HG02943 (cell line): ENCODE measurements around the gene C17orf75.
A peak's percentile ranks its signal among the peaks of the same experiment; 100 is the strongest.
"Not testable (repeated sequence)": the region's sequence is repeated elsewhere in the genome, so short reads cannot be mapped to it uniquely, and the experiment has no call there.

ENCODE experiments used
- ATAC-seq: cut with Tn5 transposase; IDR thresholded peaks from one replicate; pipeline ENCODE4 v1.9.1; 2021; ENCODE audit warnings: mild to moderate bottlenecking, low read depth, moderate library complexity; ENCODE audit not compliant: unreplicated experiment

C17orf75 gene, protein sequence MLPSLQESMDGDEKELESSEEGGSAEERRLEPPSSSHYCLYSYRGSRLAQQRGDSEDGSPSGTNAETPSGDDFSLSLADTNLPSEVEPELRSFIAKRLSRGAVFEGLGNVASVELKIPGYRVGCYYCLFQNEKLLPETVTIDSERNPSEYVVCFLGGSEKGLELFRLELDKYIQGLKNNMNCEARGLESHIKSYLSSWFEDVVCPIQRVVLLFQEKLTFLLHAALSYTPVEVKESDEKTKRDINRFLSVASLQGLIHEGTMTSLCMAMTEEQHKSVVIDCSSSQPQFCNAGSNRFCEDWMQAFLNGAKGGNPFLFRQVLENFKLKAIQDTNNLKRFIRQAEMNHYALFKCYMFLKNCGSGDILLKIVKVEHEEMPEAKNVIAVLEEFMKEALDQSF

DNA sequence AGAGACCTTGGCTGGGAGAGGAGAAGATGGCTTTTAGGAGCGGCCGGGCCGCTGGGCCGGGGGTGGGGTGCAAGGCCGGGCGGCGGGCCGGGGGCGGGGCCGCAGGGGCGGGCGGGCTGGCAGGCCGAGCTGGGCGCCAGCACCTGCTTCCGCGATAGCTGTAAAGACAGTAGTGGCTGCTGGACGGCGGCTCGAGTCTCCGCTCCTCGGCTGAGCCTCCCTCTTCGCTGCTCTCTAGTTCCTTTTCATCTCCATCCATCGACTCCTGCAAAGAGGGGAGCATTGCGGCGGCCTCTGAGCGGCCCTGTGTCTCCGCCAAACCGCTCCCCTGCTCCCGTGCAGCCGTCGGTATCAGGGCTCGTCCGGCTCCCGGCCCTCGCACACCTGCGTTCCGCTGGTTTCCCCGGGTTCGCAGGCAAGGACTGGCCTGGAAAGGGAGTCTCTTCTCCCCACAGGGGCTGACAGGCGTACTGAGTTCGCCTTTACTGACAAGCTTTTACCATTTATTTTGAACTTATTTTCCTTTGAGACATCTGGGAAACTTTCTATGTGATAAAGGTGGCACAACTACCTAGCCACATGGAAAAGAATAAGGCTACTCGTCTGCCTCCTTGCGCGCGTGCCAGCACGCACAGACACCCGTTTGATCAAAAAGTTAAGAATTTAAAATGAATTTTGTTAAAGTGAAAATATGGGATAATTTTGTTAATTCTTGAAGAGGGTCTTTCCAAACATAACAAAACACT lies at the start of gene C17orf75:
C17orf75 (minus strand) TSS at position 317 of the 746 bp plus-strand sequence; CDS start at position 283, 34 bp downstream.
- no peak for ATAC-seq

DNA sequence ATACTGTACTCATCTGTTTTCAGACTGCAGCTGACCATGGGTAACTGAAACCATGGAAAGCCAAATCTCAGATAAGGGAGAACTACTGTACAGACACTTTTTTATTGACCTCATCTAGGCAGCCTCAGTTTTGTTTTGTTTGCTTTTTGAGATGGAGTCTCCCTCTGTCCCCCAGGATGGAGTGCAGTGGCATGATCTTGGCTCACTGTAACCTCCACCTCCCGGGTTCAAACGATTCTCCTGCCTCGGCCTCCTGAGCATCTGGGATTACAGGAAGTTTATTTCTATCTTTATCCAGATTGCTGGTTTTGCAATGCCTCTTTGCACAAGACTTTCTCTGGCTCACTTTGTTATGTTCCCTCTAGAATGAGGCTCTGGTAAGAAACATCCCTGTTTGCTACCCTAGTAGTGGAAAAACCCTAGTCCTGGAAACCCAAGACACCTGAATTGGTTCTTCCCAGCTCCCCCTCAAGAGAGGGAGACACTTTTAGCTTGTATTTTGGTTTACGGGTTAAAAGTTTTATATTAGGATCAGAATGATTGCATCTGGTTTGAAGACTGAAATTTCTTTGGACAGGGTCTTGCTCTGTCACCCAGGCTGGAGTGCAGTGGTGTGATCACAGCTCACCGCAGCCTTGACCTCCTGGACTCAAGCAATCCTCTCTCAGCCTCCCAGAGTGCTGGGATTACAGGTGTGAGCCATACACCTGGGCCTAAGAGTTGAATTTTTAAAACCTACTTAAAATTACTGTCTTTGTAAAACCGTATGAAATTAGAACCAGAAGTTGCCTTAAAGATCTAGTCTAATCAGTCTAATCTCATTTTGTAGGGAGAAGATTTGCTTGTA lies 46.9 kb upstream of the C17orf75 start:
- no peak for ATAC-seq

DNA sequence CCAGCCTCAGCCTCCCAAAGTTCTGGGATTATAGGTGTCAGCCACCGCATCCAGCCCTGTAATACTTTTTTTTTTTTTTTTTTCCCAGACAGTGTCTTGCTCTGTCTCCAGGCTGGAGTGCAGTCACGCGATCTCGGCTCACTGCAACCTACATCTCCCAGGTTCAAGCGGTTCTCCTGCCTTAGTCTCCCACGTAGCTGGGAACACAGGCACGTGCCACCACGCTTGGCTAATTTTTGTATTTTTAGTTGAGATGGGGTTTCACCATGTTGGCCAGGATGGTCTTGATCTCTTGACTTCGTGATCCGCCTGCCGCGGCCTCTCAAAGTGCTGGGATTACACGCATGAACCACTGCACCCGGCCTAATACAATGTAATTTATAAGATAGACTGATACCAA lies 46.2 kb upstream of the C17orf75 start:
- ATAC-seq, result not testable (repeated sequence)

DNA sequence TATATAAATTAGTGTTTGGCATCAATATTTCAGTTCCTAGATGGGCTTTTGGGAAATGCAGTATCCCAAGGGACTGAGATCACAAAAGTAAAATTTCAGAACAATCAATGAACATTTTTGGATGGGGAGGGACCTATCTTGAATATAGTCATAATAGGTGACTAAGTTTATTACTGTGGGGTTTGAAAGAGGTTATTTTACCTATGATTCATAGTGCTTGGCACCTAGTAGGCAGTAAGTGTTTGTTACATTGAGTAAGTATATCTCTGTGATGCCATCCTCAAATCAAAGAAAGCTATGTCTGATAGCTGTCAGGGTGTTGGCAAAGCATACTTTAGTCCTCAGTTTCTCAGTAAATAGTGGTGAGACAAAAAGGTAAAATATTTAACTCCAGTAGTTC lies 44.9 kb upstream of the C17orf75 start:
- no peak for ATAC-seq

DNA sequence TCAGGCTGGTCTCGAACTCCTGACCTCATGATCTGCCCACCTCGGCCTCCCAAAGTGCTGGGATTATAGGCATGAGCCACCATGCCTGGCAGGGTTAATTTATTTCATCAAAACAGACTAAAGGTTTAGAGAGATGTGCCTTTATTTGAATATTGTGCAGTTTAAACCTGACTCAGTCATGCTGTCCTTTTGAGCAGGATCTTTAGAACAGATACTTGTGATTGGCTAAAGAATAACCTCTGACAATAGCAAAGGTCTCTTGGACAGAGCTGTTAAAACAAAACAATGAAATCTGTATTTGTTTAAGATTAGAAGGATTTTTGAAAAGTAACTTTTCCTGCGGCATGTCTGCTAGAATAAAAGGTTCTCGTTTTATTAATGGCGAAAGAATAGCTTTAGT lies 44.0 kb upstream of the C17orf75 start:
- no peak for ATAC-seq

DNA sequence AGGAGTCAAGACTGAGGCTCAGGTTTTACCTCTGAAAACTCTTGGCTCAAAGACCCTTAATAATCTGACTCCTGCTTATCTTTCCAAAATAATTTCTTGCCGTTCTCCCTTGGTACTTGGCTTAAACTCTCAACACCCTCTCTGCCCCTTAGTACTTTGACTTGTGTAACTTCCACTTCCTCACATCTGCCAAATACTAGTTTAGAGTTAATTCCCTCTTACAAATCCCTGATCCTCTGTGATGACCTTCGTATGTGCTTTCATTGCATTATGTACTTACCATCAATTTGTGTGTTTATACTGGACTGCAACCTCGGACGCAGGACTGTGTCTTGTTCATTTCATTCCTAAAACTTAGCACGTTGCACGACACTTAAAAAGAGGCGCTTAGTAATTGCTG lies 43.1 kb upstream of the C17orf75 start:
- no peak for ATAC-seq

DNA sequence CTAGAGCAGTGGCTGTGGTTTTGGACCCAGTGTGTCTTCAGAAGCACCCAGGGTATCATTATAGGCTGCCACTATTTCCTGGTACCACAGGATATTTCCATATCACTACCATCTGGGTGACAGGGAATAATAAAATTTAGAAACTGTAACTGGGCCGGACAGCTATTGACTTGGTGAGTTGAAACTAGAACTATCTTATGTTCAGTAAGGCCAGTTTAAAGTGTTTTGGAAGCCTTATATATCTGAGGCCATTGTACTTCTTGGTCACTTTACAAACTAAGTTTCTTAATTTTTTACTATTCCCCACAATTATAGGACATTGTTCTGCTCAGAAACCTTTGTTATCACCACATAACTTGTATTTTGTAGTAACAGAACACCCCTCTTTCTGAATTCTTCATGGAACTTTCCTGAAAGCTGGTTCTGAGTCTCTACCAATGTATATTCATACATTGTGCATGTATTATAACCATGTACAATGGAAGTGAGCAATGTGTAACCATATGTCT lies 42.0 kb upstream of the C17orf75 start:
- ATAC-seq, result no peak

DNA sequence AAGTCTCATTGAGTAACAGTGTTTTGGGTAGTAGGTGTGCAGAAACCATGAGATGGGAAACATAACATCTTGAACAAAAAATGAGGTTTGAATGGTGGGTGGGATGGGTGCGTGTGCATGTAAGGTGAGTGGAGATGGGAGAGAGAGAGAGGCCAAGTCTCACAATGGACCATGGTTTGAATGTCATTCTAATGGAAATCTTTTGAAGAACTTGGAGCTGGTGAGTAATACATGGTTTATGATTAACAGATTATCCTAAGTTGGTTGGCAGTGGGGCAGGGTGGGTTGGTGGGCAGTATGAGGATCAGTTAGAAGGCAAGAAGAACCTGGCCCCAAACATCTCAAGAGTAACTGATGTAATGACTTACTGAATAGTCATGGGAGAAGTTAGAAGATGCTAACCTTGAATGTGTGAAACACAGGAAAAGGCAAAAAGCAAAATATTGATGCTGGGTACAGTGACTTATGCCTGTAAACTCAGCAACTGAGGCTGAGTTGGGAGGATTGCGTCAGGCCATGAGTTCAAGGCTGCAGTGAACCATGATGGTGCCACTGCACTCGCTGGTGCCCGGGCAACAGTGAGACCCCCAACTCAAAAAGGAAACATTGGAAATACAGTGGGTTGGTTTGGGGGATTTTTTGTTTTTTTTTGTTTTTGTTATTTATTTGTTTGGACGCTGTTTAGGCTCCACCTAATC lies 40.7 kb upstream of the C17orf75 start:
- ATAC-seq, result no peak

DNA sequence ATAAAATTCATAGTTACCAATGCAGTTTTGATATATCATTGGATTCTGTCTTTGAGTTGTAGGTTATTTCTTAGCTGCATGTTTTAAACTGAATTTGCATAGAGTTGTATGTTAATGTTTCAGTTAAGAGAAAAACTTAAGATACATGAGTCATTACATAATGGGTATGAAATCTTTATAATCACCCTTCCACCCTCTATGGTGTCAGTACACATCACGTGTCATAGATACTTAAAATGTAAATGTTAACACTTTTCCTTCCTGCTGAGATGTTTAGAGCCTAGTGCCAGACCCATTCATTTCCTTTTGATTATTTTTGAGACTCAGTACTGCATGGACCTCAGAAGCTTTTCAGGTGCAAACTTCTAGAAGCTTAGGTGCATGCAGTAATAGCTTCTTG lies 28.5 kb upstream of the C17orf75 start:
- ATAC-seq, result no peak

DNA sequence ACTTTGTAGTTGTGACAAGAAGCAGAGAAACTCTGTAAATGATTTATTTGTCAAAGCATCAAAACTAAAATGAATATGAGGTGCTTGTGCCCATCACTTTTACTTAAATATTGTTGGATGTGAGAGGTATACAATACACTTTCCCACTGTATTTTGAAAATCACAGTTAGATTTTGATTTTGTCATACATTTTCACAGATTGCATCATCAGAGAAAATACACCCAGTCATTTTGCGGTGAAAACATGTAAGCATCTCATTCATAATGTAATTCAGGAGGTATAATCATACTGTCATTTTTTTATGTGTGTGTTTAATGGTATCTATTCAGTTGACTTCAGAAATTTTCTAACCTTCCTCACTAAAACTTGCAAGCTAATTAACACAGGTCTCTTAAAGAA lies 19.3 kb upstream of the C17orf75 start:
- ATAC-seq, result no peak

DNA sequence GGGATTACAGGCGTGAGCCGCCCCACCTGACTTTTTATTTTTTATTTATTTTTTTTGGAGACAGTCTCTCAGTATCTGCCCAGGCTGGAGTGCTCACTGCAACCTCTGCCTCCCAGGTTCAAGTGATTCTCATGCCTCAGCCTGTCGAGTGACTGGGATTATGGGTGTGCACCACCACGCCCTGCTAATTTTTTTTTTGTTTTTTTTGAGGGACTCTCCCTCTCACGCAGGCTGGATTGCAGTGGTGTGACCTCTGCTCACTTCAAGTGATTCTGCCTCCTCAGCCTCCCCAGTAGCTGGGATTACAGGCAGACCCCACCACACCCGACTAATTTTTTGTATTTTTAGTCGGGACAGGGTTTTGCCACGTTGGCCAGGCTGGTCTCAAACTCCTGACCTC lies 15.6 kb upstream of the C17orf75 start:
- ATAC-seq, result no peak

DNA sequence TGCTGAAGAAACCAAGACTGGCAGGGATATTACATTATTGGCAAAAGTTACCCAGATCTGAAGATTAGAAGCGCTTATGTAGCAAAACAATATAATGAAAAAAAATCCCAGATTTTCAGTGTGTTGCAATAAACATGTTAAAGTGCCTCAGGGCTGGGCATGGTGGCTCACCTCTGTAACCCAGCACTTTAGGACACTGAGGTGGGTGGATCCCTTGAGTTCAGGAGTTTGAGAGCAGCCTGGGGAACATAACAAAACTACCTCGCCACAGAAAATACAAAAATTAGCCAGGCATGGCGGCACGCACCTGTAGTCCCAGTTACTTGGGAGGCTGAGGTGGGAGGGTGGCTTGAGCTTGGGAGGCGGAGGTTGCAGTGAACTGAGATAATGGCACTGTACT lies 14.8 kb upstream of the C17orf75 start:
- ATAC-seq, result no peak

DNA sequence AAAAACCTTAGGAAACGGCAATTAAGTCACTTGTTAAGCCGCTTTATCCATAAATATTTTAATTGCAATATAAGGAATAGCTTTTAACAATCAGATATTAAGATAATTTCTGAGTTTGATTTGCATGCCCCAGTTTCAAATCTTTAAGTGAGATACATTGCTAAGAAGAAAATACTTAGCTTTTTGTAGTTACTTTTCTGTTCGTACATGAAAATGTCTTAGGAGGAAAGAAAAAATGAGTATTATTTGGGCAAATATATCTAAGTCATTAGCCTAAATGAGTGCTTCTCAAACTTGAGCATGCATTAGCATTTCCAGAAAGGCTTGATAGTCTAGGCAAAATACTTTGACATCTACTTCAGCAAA lies 14.4 kb upstream of the C17orf75 start:
- ATAC-seq, result no peak

DNA sequence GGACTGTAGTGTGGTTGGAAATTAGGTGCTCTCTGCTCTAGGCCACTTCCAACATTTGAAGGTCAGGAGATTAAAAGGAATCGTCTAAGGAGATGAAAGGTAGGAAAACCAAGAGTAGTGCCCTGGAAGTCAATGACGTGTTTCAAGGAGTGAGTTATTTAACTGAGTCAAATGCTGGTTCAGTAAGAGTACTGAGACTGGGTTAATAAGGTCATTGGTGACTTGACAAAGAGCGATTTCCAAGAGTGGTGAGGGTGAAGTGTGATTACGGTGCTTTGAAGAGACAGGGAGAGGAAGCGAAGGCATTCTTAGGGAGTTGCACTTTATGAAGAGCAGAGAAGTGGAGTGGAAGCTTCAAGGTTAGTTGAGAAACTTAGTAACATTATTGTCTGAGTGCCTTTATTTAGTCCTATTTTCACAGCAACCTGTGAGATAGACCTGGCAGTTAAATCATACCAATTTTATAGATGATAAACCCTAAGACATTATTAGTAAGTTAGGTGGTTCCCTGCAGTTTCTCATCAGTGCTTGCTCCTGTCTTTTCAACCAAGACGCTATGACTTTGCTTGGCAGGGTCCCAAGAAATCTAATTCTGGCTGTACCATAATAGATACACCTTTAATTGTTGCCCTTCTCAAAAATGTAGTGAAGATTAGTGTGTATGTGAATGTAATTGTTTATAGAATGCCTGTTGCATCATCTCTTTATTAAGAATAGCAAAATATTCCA lies 13.8 kb upstream of the C17orf75 start:
- no peak for ATAC-seq

DNA sequence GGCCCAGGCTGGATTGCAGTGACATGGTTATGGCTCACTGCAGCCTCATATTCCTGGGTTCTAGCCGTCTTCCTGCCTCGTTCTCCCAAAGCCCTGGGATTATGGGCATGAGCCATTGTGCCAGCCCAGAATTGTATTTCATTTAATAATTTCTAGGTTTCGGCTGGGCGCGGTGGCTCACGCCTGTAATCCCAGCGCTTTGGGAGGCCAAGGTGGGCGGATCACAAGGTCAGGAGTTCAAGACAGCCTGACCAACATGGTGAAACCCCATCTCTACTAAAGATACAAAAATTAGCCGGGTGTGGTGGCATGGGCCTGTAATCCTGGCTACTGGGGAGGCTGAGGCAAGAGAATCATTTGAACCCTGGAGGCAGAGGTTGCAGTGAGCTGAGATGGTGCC lies 10.8 kb upstream of the C17orf75 start:
- ATAC-seq, result not testable (repeated sequence)

DNA sequence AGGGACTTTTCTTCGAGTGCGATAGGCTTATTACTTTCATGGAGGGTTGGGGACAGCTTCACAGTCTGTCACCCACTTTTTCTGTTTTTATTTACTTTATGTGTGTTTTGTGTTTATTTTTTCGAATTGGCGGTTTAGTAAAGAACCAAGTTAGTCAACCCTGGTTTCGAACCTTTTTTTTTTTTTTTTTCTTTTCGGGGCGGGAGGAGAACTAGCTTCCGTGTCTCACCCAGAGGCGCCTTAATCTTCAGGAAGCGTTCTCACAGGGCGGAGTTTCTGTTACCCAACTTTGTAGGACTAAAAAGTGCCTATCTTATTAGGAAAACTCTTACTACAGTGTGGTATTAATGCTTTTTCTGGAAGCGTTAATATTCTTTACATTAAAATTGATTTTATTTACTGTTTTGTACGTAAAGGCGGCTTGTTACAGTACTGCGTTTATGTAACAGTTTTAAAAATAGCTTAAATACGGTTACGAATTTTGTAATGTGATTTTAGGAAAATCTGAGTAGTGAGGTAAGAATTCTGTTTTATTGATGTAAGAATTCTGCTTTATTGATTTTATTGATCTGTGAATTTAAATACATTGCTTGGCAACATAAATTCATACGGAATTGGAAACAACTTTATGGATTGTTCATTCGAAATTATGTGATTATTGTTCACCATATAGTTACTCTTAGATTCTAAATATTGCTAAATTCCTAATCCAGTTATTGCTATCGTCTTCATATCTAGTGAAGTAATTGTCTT lies 8.9 kb upstream of the C17orf75 start:
- ATAC-seq, result peak; percentile 20

DNA sequence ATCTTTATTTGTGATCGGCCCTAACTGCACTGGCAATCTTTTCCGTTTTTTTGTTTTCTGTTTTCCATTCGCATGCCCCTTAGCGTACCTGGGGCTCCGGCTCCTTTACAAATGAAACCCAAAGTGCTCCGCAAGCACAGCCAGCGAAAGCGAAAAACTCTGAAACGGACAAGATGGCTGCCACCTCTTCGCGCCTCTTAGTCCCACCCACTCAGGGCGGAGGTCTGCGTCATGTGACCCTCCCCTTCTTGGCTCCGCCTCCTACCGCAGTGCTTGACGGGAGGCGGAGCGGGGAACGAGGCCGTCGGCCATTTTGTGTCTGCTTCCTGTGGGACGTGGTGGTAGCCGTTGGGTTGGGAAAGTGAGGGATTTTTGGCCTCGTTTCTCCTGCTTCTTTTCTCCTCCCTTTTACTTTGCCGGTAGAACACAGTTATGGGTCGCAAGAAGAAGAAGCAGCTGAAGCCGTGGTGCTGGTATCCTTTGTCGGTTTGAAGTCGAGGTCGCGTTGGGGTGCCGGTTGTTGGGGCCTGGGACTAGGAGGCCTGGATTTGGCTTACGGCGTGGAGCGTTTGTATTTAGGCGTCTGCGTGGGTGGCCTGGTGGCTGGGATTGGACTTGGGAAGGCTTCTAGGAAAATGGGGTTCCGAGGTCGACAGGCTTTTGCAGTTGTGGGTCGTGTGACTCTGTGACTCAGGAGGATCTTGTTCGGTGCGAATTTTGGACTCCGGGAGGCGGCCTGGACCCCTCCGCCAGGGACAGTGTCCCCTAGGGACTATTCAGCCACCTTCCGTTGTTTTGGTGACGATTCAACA lies 8.1 kb upstream of the C17orf75 start, which contains the start of gene ZNF207:
ZNF207 (plus strand) TSS at position 304 of the 812 bp plus-strand sequence; CDS start at position 433, 129 bp downstream.
- ATAC-seq, result peak; percentile 86

DNA sequence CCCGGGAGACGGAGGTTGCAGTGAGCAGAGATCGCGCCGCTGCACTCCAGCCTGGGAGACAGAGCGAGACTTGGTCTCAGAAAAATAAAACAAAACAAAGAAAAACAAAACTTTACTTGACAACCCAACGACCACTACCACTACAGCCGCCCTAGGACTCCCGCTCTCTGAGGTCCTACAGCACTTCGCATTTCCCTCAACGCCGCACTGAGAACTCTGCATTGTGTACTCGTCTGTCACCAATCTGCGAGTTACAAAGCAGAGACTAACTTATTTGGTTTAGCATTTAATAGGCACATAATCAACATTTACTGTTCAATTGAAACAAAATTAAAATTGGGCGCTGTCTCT lies 7.5 kb upstream of the C17orf75 start:
- no peak for ATAC-seq
